GM18861 (cell line): ENCODE results near the gene CLEC3B.
A peak's percentile ranks its signal among the peaks of the same experiment; 100 is the strongest.
"Not testable (repeated sequence)": the region's sequence is repeated elsewhere in the genome, so short reads cannot be mapped to it uniquely, and the experiment has no call there.

Experiments used
- ATAC-seq: cut with Tn5 transposase; IDR thresholded peaks from one replicate; pipeline ENCODE4 v1.9.1; 2021; ENCODE audit not compliant: unreplicated experiment

The CLEC3B gene

GRCh38 chr3:45026038-45026437 is at the start of gene CLEC3B:
Gene CLEC3B (plus strand): TSS chr3:45026303. CDS start chr3:45026363, 60 bp downstream.
- no peak for ATAC-seq

GRCh38 chr3:44981220-44981619 is 44.9 kb upstream of the CLEC3B start:
- ATAC-seq, result no peak

DNA sequence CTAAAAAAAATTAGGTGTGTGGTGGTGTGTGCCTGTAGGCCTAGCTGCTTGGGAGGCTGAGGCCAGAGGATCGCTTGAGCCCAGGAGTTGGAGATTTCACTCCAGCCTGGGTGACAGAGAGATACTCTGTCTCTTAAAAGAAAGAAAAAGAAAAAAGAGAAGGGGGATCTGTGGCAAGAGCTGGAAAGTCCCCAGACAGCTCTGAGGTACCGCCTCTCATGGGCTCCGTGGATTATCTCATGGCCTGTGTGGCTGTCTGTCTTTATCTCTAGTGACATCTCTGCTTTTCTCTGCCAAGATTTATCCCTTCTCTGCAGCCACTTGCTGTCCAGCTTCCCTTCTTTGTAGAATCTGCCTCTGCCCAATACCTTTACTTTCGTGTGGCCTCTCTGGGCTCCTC is 44.4 kb upstream of the CLEC3B start:
- ATAC-seq, result no peak

DNA sequence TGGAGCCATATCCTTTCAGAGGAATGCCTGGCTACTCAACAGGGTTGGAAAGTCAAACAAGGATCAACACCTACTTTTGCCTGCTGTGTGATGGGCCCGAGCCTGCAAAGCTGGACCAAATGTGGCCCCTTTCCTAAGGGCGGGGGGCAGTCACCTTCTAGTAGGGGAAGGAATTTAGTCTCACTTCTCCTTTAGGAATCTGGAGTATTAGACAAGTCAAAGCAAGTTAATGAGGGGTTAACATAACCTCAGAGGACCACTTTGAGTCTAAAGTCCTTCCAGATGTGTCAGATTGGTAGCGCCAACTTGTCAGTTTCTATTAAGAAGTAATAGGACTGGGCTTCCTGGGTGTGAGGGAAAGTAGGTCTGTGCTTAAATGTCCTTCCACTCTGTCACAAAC is 43.3 kb upstream of the CLEC3B start:
- ATAC-seq, result no peak

DNA sequence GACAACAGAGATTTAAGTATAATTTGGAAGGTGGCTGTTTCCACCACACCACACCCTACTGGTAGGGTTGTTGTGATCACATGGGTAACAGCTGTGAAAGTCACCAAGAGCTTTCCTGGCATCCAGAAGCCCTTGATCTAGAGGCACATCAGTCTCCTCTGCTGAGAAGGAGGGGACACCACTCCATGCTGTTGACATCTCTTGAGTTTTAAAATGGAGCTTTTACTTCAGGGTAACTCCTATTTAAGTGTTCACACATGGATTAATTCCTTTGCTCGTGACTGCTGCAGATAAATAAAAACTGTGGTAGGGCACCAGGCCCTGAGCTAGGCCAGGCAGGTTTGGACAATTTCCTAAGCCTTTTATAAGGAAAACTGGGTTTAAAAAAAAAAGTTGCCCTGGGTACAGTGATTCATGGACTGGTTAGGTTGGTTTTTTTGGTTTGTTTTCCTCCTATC is 42.6 kb upstream of the CLEC3B start:
- no peak for ATAC-seq

DNA sequence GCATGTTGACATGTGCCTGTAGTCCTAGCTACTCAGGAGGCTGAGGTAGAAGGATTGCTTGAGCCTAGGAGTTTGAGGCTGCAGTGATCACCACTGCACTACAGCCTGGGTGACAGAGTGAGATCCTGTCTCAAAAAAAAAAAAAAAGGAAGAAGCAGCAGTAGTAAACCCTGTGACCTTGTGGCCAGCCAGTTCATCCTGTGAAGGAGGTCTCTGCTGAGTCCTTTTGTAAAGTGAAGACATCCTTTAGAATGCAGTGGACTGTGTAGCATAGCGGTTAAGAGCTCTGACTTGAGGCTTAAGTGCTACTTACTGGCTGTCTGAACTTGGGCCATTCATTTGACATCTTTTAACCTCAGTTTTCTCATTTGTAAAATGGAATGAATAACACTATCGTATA is 41.8 kb upstream of the CLEC3B start:
- ATAC-seq, result no peak

DNA sequence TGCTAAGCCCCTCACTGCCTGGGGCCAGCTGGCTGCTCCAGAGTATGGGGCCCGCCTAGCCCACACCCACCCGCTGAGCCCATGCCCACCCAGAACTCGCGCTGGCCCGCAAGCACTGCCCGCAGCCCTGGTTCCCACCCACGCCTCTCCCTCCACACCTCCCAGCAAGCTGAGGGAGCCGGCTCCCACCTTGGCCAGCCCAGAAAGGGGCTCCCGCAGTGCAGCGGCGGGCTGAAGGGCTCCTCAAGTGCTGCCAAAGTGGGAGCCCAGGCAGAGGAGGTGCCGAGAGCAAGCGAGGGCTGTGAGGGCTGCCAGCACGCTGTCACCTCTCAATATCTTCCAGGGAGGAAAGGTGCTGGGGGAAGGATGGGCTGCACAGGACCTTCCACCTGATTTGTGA is 39.8 kb upstream of the CLEC3B start:
- not testable (repeated sequence) for ATAC-seq

- no peak for ATAC-seq
Observed at GRCh38 chr3:44987332-44987731, 38.8 kb upstream of the CLEC3B start.

GRCh38 chr3:44988073-44988472 is 38.0 kb upstream of the CLEC3B start:
- ATAC-seq, result no peak

DNA sequence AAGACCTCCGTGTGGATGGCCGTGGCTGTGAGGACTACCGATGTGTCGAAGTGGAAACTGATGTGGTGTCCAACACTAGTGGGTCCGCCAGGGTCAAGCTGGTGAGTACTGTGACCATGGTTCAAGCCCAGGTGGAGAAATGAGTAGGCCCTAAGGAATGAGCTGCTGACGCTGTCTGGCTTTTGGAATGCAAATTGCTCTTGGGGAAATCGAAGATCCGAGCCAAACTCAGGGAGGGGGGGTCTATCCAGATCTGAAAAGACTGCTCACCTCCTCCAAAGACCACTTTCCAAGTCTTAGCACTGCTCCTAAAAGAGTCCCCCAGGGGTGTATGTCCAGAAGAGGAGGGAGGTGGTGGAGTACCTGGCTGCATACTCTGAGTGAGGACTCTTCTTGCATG is 37.0 kb upstream of the CLEC3B start:
- no peak for ATAC-seq

DNA sequence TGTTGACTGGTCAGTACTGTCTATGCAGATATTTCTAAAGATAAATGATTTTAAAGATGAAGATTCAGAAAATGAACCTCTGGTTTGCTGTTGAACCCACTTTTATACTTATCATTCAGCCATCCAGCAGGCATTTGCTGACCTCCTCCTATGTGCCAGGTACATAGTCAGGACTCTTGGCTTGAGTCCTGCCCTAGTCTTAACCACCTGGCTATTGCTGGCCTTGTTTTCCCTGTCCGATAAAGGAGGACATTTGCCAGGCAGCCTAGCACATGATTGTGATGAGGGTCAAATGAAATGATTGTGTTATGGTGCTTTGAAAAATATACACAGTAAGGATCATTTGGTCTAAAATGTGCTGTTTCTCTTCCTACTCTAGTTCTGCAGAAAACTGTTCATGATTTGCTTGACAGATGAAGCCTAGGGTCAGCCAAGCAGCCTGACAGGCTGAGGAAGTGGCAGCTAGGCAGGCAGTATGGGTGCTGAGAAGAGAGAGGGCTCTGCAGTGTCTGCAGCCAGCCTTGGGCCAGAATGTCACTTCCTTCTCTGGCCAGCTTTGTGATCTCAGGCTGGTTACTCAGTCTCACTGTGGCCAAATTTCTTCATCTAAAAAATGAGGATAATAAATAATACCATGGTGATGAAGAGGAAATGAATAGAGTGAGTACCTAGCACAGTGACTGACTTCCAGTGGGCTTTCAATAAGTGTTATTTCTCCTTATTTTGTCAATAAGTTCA is 36.3 kb upstream of the CLEC3B start:
- no peak for ATAC-seq

DNA sequence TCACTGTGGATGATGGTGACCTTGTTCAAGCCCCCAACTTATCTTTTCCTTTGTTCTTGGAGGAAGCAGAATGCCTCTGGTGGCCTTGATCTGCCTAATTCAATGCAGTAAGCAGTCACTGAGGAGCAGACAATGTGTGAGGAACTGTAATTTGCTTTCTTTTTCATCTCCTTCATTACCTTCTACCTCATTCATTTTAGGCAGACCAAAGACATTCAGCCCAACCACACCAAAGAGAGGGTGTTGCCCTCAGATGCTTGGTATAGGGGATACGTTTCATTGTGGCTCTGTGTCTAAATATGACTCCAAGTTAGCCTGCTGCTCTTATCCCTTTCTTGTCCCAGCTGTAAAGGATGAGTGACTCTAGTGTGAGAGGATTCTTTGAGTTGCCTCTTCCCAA is 34.8 kb upstream of the CLEC3B start:
- no peak for ATAC-seq

GRCh38 chr3:44992555-44993470 is 33.3 kb upstream of the CLEC3B start:
- no peak for ATAC-seq

- no peak for ATAC-seq
Observed at GRCh38 chr3:44993471-44994205, 32.5 kb upstream of the CLEC3B start.

GRCh38 chr3:44995142-44995770 is 30.8 kb upstream of the CLEC3B start:
- ATAC-seq, result no peak

- peak; percentile 46 for ATAC-seq
Observed at GRCh38 chr3:44996556-44996969, 29.5 kb upstream of the CLEC3B start.

- no peak for ATAC-seq
Observed at GRCh38 chr3:44999782-45000181, 26.3 kb upstream of the CLEC3B start.

DNA sequence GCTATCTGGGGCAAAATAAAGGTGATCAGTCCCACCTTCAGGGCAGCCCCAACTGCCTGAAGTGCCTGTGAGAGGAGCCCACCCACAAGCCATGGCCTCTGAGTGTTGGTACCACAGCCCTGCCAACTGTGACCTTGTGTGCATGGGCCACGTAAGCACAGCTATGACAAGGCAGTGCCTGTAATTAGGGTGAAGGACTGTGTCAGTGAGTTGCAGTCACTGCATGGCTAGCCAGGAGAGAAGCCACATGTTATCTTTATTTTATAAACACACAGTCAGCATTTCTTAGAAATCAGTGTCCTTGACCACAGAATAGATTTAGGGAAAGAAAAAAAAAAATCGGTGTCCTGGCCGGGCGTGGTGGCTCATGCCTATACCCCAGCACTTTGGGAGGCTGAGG is 25.3 kb upstream of the CLEC3B start:
- no peak for ATAC-seq

DNA sequence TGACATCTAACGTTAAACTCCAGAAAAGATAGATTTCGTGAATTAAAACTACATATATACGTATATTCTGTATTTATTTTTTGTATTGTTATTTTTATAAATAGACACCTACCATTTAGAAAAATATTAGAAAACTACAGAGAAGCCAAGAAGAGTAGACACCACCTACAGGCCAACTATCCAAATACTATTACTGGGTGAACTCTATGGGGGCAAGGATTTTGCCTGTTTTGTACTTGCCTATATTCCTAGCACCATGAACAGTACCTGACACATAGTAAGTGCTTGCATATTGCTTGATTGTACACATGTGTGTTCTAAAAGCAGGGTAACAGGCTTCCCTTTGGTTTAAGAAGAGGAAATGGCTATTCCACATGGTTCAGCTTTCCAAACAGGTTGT is 24.4 kb upstream of the CLEC3B start:
- no peak for ATAC-seq

- ATAC-seq, result no peak
Observed at GRCh38 chr3:45002139-45002660, 23.9 kb upstream of the CLEC3B start.

- ATAC-seq, result no peak
Observed at GRCh38 chr3:45002720-45003119, 23.4 kb upstream of the CLEC3B start.
